OCI-LY7 (cell line): Measurements from ENCODE around the gene TARM1.

Source experiments
- EZH2phosphoT487 ChIP-seq: fragments of 200-600 bp; sonication (generic); IDR thresholded peaks from 2 replicates; pipeline ENCODE4 v1.6.1; 2018; ENCODE audit warnings: low read depth, borderline replicate concordance, mild to moderate bottlenecking, mixed run types, antibody characterized with exemption, low read length, moderate library complexity, mixed read lengths
- TF ChIP-seq, protein P1 (sequence below): fragments of 200-600 bp; sonication (generic); conservative IDR thresholded peaks from 2 replicates; pipeline ENCODE4 v1.5.1; 2014; ENCODE audit warnings: mild to moderate bottlenecking, antibody characterized with exemption, low read length, moderate library complexity, mixed read lengths

DNA sequence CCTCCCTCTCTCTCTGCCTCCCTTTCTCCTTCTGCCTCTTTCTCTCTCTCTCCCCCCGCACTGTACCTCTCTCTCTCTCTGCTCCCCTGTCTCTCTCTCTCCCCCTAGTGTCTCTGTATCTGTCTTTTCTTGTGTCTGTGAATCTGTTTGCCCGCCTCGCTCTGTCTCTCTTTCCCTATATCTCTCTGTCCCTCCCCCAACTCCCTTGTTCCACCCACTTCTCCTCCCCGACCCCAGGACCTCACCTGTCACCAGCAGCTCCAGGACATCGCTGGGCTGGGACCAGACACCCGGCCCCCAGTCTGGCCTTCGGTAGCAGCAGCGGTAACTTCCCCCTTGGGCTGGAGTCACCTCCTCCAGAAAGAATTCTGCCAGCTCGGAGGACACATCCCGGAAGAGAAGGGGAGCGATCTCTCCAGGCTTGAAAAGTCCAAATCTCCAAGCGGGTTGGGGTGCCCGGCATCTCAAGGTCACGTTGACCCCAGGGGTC is 15.5 kb upstream of the TARM1 start:
- TF ChIP-seq EZH2phosphoT487, result no peak
- TF ChIP-seq, protein P1, sequence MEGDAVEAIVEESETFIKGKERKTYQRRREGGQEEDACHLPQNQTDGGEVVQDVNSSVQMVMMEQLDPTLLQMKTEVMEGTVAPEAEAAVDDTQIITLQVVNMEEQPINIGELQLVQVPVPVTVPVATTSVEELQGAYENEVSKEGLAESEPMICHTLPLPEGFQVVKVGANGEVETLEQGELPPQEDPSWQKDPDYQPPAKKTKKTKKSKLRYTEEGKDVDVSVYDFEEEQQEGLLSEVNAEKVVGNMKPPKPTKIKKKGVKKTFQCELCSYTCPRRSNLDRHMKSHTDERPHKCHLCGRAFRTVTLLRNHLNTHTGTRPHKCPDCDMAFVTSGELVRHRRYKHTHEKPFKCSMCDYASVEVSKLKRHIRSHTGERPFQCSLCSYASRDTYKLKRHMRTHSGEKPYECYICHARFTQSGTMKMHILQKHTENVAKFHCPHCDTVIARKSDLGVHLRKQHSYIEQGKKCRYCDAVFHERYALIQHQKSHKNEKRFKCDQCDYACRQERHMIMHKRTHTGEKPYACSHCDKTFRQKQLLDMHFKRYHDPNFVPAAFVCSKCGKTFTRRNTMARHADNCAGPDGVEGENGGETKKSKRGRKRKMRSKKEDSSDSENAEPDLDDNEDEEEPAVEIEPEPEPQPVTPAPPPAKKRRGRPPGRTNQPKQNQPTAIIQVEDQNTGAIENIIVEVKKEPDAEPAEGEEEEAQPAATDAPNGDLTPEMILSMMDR, result peak; percentile 66
